ENCODE measurements around the gene UBALD1.

UBALD1 gene

GRCh38 chr16:4561596-4561995 lies 53.1 kb downstream of the UBALD1 start:
- in situ Hi-C loops (cut with HindIII; ENCODE audit: low sequenced_read_pairs), result no loop called here
